Activated CD4-positive, alpha-beta T cell treated with anti-CD3 and anti-CD28 coated beads, Interleukin-2, amount 10 ng/mL, durations not matched to agents 7 days and 5 days (primary cell): Measurements from ENCODE around the gene CPT1A. TPM values are rescaled to one million over a fixed set of nuclear protein-coding genes. Genes with fewer than 3 reads are reported as not detected.

Source experiments
- CTCF ChIA-PET: fragments of 350-600 bp; sonication (Branson Sonifier 250); formaldehyde crosslinking; loops from one replicate; lab custom pipeline; 2021; ENCODE audit warnings: antibody characterized with exemption; lab: Charles Lee
- POLR2A ChIA-PET: fragments of 350-600 bp; sonication (Branson Sonifier 250); formaldehyde crosslinking; loops from one replicate; lab custom pipeline; 2021; ENCODE audit warnings: antibody characterized with exemption; lab: Charles Lee
- DNase-seq: peaks from one replicate; pipeline ENCODE4 v3.0.0-alpha.2; 2020
- H3K27ac Mint-ChIP-seq: one replicate; pipeline ENCODE4 v1.8.0; 2021; ENCODE audit warnings: mild to moderate bottlenecking, moderate library complexity, mixed read lengths
- H3K27me3 Mint-ChIP-seq: one replicate; pipeline ENCODE4 v1.8.0; 2021; ENCODE audit warnings: mixed read lengths
- H3K36me3 Mint-ChIP-seq: one replicate; pipeline ENCODE4 v1.8.0; 2021; ENCODE audit warnings: low read depth, mixed read lengths
- H3K4me1 Mint-ChIP-seq: one replicate; pipeline ENCODE4 v1.8.0; 2021; ENCODE audit warnings: mixed read lengths
- H3K4me3 Mint-ChIP-seq: one replicate; pipeline ENCODE4 v1.8.0; 2021; ENCODE audit warnings: mild to moderate bottlenecking, moderate library complexity, mixed read lengths
- H3K9me3 Mint-ChIP-seq: one replicate; pipeline ENCODE4 v1.8.0; 2021; ENCODE audit warnings: mixed read lengths
- total RNA-seq, 2 experiments: library from RNA; stranded (reverse); gene quantifications; one replicate each; pipeline ENCODE4 v1.2.3, GENCODE V29; 2021

CPT1A gene
- total RNA-seq, 2 experiments from 2014 or later, result 66.3 to 69.9 TPM

DNA sequence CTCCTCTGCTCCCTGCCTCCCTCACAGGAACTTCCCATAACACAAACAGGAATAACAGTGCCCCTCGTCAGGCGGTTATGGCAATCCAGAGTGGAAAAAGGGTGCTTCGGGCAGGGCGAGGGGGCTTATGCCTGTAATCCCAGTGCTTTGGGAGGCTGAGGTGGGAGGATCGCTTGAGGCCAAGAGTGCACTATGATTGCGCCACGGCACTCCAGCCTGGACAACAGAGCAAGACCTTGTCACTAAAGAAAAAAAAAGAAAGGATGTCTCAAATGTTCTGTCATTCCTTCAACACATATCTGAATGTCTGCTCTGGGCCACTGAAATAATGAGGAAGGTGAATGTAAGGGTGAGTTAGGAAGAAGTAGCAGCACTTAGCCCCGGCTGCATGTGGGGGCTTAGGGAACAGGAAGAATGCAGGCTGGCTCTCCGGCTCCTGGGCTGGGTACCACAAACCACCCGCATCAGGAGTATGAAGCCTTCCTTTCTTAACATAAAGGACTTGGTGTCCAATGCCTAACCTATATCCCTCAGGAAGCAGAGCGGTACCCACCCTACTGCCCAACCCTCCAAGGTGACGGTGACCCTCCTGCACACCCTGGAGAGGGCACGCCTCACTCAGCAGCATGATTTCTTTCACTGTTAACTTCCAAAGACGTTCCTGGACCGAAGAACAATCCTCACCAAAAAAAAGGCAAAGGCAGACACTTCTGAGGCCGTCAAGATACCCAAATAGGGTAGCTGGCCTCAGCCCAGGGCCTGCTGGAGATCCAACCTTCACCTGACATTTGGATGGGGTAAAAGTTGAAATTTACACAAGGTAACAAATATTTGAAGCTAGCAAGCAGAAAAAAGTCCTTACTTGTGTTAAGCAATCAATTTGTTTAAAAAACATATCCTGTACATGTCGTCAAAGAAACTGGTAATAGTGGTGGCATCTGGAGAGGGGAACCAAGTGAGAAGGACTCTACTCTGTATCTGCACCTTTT is 3.8 kb downstream of the CPT1A start:
- Mint-ChIP-seq H3K4me1 (peaks cover 56% of the 10 kb centered on the region), H3K4me3 (peak overlapping the region; percentile 84), H3K9me3 (no peaks in the 10 kb centered on the region), H3K36me3 (peaks cover 4% of the 10 kb centered on the region), H3K27ac (peak overlapping the region; percentile 96), H3K27me3 (no peaks in the 10 kb centered on the region)
- POLR2A ChIA-PET, result interaction anchor here (0.6 kb wide), 1 partner anchor 60 kb away, joined by 6 read pairs; no protein-coding TSS in a partner anchor
- DNase-seq, result no peak
- CTCF ChIA-PET, result no interaction called here

DNA sequence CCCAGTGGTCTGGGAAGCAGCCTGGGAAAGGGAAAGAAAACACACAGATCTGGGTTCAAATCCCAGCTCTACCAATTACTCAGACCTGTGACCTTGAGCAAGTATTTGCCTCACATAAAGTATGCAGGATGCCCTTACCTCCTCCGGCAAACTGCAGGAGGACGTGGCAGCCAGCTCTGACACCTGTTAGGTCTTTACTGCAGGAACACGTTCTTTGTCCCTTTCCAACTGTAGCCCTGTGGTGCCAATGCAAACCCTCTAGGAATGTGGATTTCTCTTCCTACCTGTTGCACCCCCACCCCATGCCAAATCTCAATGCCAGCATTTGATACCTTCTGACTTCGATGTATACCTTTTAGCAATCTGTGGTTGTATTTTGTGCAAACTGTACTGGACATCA is 6.0 kb downstream of the CPT1A start:
- ChIA-PET POLR2A (no interaction called here), CTCF (no interaction called here)
- Mint-ChIP-seq H3K27me3 (no peaks in the 10 kb centered on the region), H3K27ac (no peak overlapping the region), H3K4me1 (peaks cover 53% of the 10 kb centered on the region), H3K36me3 (peaks cover 10% of the 10 kb centered on the region), H3K4me3 (no peak overlapping the region), H3K9me3 (no peaks in the 10 kb centered on the region)
- no peak for DNase-seq

DNA sequence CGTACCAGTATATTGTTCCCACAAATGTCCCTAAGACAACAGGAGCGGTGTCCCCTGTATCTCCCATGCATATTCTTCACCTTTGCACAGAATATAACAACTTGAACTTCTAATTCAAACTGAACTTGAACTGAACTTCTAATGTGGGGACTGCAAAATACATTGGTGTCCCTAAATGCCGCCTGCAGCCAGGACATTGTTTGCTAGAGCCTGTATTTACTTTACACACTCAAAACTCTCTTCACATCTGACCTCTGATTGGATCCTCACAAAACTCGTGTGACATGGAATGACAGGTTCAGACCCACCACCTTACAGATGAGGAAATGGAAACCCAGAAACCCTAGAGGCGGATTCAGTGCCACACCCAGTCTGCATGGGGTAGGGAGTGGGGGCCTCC is 6.4 kb downstream of the CPT1A start:
- POLR2A ChIA-PET, result no interaction called here

DNA sequence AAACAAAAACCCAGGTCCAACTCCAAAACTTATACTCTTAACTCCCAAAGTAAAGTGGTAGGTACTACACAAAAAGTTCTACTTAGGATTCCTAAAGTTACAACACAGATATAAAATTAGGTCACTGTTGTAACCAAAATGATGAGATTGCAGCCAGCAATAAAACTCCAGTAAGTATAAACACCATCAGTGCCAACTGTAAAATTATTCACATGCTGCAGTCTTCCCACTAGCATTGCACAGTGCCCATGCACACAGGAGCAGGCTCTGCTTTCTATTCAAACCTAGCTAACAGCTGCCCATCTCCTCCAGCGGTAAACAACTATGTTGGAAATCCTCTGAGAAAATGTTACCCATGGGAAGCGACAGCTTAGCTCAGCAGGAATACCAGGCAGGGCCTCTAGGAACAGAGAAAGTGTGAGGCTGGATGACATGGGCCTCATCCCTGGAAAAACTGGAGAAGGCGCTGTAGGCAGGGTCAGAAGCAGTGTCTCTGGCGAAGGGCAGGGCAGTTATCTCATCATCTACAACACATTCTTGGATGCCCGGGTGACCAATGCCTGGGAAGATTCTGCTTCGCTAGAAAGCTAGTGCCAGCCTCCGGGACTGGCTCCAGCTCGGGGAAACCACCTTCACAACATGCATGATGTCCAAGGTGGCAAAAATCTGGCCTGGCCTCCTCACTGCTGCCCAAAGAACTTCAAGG is 9.1 kb downstream of the CPT1A start:
- peaks cover 50% of the 10 kb centered on the region for H3K4me1 Mint-ChIP-seq
- DNase-seq, result no peak
- H3K4me3 Mint-ChIP-seq, result no peak overlapping the region
- H3K27ac Mint-ChIP-seq, result no peak overlapping the region
- H3K27me3 Mint-ChIP-seq, result no peaks in the 10 kb centered on the region
- peaks cover 17% of the 10 kb centered on the region for H3K36me3 Mint-ChIP-seq
- no peaks in the 10 kb centered on the region for H3K9me3 Mint-ChIP-seq
- ChIA-PET POLR2A (no interaction called here), CTCF (no interaction called here)

More for the DNA sequence above, 6.4 kb downstream of the CPT1A start:
- Mint-ChIP-seq H3K36me3 (peaks cover 14% of the 10 kb centered on the region), H3K27me3 (no peaks in the 10 kb centered on the region), H3K4me1 (peaks cover 54% of the 10 kb centered on the region), H3K4me3 (no peak overlapping the region), H3K9me3 (no peaks in the 10 kb centered on the region), H3K27ac (no peak overlapping the region)
- CTCF ChIA-PET, result interaction anchor here (0.6 kb wide), 2 partner anchors 21 to 829 kb away, joined by 3 read pairs; no protein-coding TSS in a partner anchor
- no peak for DNase-seq

DNA sequence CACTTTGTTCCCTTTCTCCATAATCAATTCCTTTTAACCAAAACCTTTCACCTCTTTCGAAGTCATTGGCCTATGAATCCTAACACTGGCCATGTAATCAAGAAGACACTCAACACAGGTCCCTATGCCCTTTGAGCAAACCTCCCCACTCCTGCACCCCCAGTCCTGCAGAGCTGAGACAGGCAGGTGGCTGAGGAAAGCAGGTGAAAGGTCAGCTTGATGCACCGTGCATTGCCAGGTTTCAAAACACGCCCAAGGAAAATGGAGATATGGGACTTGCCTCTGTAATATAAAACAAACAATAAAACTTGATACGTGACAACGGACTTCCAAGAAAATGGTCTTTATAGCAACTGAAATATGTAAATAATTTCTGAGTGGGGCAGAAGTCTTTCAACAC is 10.6 kb downstream of the CPT1A start:
- CTCF ChIA-PET, result interaction anchor here (0.7 kb wide), 1 partner anchor 265 kb away, joined by 4 read pairs; no protein-coding TSS in a partner anchor
- POLR2A ChIA-PET, result no interaction called here
- Mint-ChIP-seq H3K36me3 (peaks cover 17% of the 10 kb centered on the region), H3K27ac (peak overlapping the region; percentile 15), H3K27me3 (no peaks in the 10 kb centered on the region), H3K4me1 (peaks cover 42% of the 10 kb centered on the region), H3K4me3 (no peak overlapping the region), H3K9me3 (no peaks in the 10 kb centered on the region)
- DNase-seq, result no peak

DNA sequence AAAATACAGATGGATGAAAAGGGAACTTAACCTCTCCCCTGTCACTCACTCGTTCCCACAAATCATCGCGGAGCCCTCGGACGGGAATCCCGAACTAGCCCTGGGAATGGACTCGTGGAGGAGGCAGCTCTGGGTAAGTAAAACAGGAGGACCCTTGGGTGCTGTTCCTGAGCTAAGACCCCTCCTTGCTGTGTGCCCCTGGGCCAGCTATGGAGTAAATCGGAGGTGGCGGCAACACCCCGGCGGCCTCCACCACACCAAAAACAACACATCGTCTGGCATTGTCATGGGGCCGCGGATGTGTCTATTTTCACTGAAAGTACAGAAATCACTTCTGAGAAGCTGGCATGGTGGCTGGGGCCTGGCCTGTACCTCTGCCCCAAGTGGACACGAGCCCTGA is 12.1 kb downstream of the CPT1A start:
- peaks cover 17% of the 10 kb centered on the region for H3K36me3 Mint-ChIP-seq
- CTCF ChIA-PET, result no interaction called here
- DNase-seq, result no peak
- no peaks in the 10 kb centered on the region for H3K9me3 Mint-ChIP-seq
- H3K27me3 Mint-ChIP-seq, result no peaks in the 10 kb centered on the region
- no peak overlapping the region for H3K4me3 Mint-ChIP-seq
- no peak overlapping the region for H3K27ac Mint-ChIP-seq
- POLR2A ChIA-PET, result no interaction called here
- H3K4me1 Mint-ChIP-seq, result peaks cover 41% of the 10 kb centered on the region

DNA sequence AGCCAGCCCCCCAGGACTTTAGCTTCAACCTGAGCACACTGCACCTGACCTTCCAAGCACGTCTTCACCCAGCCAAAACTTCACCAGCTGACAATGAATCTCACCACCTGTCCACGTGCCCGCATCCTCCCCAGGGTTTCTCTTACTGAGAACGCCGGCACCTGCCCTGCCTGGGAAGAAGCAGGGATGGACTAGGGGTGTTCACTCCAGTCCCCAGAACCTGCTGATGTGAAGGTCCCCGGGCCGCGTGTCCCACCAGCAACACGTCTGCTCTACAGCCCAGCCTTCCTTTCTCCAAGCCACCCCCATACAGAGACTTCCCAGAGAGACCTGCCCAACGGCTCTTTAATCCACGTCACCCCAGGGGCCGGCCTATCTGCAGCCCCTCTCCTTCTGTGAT is 12.8 kb downstream of the CPT1A start:
- Mint-ChIP-seq H3K36me3 (peaks cover 17% of the 10 kb centered on the region), H3K9me3 (no peaks in the 10 kb centered on the region), H3K27me3 (no peaks in the 10 kb centered on the region), H3K4me3 (no peak overlapping the region), H3K27ac (peak overlapping the region; percentile 62), H3K4me1 (peaks cover 41% of the 10 kb centered on the region)
- POLR2A ChIA-PET, result no interaction called here
- DNase-seq, result no peak
- CTCF ChIA-PET, result interaction anchor here (1.2 to 1.9 kb wide), 2 partner anchors 9 to 16 kb away, joined by 3 to 6 read pairs; no protein-coding TSS in a partner anchor

DNA sequence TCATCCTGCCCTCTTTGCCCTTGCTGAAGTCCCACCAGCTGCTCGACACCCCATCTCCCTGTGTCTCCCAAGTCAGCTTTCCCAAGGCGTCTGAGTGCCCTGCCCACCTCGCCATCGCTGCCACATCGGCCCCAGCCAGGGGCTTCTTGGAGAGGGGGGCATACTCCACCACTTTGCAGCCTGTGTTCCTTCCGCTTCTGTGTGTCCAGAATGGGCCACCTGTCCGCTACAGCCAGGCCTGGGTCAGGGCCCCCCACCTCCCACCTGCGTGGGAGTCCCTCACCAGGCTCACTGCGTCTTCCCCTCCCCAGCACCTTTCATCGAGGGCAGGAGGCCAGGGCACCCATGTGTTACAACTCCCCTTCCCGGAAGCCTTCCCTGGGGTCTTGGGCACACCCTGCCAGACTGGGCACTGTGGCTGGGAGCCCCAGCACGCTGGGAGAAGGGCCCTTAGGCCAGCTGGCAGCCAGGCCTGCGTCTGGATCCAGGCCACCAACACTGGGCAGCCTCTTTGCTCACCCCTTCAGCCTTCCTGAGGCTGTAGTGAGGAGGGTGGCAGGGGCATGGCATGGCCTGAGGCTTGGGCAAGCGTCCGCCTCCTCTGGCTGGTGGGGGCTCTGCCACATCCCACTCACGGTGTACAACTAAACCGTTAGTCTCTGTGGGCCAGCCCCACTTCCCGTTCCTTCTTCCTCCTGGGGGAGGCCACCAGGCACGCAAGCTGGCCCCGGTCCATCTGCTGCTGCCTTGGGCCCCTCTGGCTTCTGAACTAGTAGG is 13.4 kb downstream of the CPT1A start:
- H3K27me3 Mint-ChIP-seq, result no peaks in the 10 kb centered on the region
- H3K27ac Mint-ChIP-seq, result peak overlapping the region; percentile 22
- no peak overlapping the region for H3K4me3 Mint-ChIP-seq
- no peak for DNase-seq
- peaks cover 17% of the 10 kb centered on the region for H3K36me3 Mint-ChIP-seq
- no peaks in the 10 kb centered on the region for H3K9me3 Mint-ChIP-seq
- ChIA-PET CTCF (interaction anchor here (1.2 to 1.9 kb wide), 2 partner anchors 9 to 17 kb away, joined by 3 to 6 read pairs; no protein-coding TSS in a partner anchor), POLR2A (no interaction called here)
- H3K4me1 Mint-ChIP-seq, result peaks cover 41% of the 10 kb centered on the region

DNA sequence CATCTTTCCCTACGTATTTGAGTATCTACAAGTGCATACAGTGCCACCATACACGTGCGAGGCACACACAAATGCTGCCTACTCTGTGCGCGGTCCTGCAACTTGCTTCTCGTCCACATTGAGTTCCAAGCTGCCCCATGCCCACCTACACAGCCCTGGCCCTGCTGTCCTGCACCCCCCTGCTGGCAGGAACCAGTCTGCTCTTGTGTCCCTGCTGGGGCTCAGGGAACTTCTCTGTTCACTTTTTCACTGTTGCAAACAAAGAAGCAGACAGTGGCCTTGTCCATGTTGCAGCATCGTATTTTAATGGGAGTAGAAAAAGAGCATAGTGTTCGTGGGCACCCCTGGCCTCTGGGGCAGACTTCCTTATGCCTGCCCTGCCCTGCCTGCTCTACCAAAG is 14.0 kb downstream of the CPT1A start:
- peaks cover 18% of the 10 kb centered on the region for H3K36me3 Mint-ChIP-seq
- H3K9me3 Mint-ChIP-seq, result no peaks in the 10 kb centered on the region
- H3K27me3 Mint-ChIP-seq, result no peaks in the 10 kb centered on the region
- peak overlapping the region; percentile 22 for H3K27ac Mint-ChIP-seq
- H3K4me1 Mint-ChIP-seq, result peaks cover 41% of the 10 kb centered on the region
- DNase-seq, result no peak
- ChIA-PET POLR2A (no interaction called here), CTCF (interaction anchor here (1.2 to 1.9 kb wide), 2 partner anchors 8 to 17 kb away, joined by 3 to 6 read pairs; no protein-coding TSS in a partner anchor)
- no peak overlapping the region for H3K4me3 Mint-ChIP-seq

DNA sequence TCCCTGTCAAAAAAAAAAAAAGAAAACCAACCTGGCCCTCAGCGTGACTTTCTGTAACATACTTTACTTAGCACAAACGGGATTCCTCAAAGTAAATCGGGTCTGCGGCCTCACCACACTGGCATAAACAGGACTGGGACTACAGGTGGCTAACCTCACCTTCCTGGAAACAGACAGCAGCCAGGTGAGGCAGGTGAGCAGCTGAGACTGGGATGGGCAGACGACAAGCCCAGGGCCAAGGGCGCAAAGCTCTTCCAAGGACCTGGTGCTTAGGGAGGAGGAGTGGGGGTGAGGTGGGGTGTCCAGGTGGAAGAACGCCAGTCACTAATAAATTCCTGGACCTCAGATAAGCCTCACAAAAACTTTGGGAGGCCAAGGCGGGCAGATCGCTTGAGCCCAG is 15.0 kb downstream of the CPT1A start:
- H3K36me3 Mint-ChIP-seq, result peaks cover 19% of the 10 kb centered on the region
- DNase-seq, result no peak
- no peak overlapping the region for H3K4me3 Mint-ChIP-seq
- ChIA-PET POLR2A (no interaction called here), CTCF (interaction anchor here (0.9 to 1.9 kb wide), 2 partner anchors 18 to 20 kb away, joined by 3 to 7 read pairs; no protein-coding TSS in a partner anchor)
- peaks cover 41% of the 10 kb centered on the region for H3K4me1 Mint-ChIP-seq
- H3K27ac Mint-ChIP-seq, result no peak overlapping the region
- H3K9me3 Mint-ChIP-seq, result no peaks in the 10 kb centered on the region
- no peaks in the 10 kb centered on the region for H3K27me3 Mint-ChIP-seq

DNA sequence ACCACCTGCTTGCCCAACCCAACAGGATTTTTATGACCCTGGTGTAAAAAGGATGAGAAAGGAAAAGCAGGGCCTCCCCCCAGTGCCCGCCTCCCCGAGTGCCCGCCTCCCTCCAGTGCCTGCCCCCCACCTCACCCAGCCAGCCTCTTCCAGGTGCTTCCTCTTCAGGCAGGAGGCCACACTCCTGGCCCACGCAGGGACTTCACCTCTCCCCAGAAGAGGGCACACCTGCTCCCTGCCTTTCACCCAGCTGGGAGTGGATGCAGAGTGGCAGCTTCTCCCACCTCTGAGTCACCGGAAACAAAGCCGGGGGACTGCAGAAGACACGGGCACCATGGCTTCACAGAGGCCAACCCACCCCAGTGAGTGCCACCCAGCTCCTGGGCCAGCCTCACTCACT is 16.1 kb downstream of the CPT1A start:
- Mint-ChIP-seq H3K4me1 (peaks cover 34% of the 10 kb centered on the region), H3K27me3 (no peaks in the 10 kb centered on the region), H3K4me3 (no peak overlapping the region), H3K27ac (peak overlapping the region; percentile 77), H3K36me3 (peaks cover 12% of the 10 kb centered on the region), H3K9me3 (no peaks in the 10 kb centered on the region)
- CTCF ChIA-PET, result interaction anchor here (1.9 kb wide), 2 partner anchors 17 to 19 kb away, joined by 7 to 9 read pairs; no protein-coding TSS in a partner anchor
- DNase-seq, result peak; percentile 50
- POLR2A ChIA-PET, result no interaction called here

DNA sequence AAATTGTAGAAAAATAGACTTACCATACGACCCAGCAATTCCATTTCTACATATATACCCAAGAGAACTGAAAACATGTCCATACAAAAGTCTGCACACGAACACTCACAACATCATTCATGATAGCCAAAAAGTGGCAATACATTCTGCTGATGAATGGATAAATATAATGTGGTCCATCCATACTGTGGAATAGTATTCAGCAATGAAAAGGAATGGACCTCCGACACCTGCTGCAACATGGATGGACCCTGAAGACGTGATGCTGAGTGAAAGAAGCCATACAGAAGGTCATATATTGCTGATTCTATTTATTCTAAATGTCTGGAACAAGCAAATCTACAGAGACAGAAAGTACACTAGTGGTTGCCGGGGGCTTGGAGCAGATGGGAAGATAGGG is 19.2 kb downstream of the CPT1A start:
- POLR2A ChIA-PET, result no interaction called here
- Mint-ChIP-seq H3K4me1 (peaks cover 22% of the 10 kb centered on the region), H3K27me3 (no peaks in the 10 kb centered on the region), H3K9me3 (no peaks in the 10 kb centered on the region), H3K27ac (no peak overlapping the region), H3K4me3 (no peak overlapping the region), H3K36me3 (peaks cover 2% of the 10 kb centered on the region)
- CTCF ChIA-PET, result no interaction called here
- no peak for DNase-seq
